RWPE2 (cell line): ENCODE data around the gene CORT.

Source experiments
- ATAC-seq: fragments of 200-7000 bp; cut with Tn5 transposase; 3 replicates; pipeline ENCODE4 v1.9.1; 2021; ENCODE audit warnings: low read depth
- DNase-seq: peaks from one replicate; pipeline ENCODE4 v3.0.0-alpha.2; 2020; ENCODE audit warnings: low spot score
- H3K27ac ChIP-seq: fragments of 450-650 bp; 2 replicates; pipeline ENCODE4 v1.5.1; 2017; ENCODE audit warnings: mild to moderate bottlenecking; ENCODE audit not compliant: poor library complexity, severe bottlenecking
- H3K27me3 ChIP-seq: fragments of 250-450 bp; sonication (Bioruptor Pico); 2 replicates; pipeline ENCODE4 v1.5.1; 2021; ENCODE audit warnings: mild to moderate bottlenecking, moderate library complexity; ENCODE audit not compliant: insufficient read depth, poor library complexity, severe bottlenecking
- H3K36me3 ChIP-seq: fragments of 250-450 bp; sonication (Bioruptor Pico); 2 replicates; pipeline ENCODE4 v1.5.1; 2020; ENCODE audit warnings: low read depth, mild to moderate bottlenecking, moderate library complexity
- H3K4me1 ChIP-seq: fragments of 250-450 bp; sonication (Bioruptor Pico); 2 replicates; pipeline ENCODE4 v1.5.1; 2021; ENCODE audit warnings: mild to moderate bottlenecking, moderate library complexity; ENCODE audit not compliant: insufficient read depth, poor library complexity, severe bottlenecking
- H3K4me3 ChIP-seq: fragments of 250-450 bp; sonication (Bioruptor Pico); 2 replicates; pipeline ENCODE4 v1.5.1; 2021; ENCODE audit warnings: mild to moderate bottlenecking, moderate library complexity; ENCODE audit not compliant: severe bottlenecking
- H3K9me3 ChIP-seq: fragments of 250-450 bp; sonication (Bioruptor Pico); 2 replicates; pipeline ENCODE4 v1.5.1; 2021; ENCODE audit warnings: mild to moderate bottlenecking, moderate library complexity; ENCODE audit not compliant: severe bottlenecking
- TF ChIP-seq, protein P1 (sequence below): fragments of 450-650 bp; IDR thresholded peaks from one replicate; pipeline ENCODE4 v1.5.1; 2017; ENCODE audit warnings: mild to moderate bottlenecking, moderate library complexity; ENCODE audit not compliant: poor library complexity, severe bottlenecking

CORT gene

DNA sequence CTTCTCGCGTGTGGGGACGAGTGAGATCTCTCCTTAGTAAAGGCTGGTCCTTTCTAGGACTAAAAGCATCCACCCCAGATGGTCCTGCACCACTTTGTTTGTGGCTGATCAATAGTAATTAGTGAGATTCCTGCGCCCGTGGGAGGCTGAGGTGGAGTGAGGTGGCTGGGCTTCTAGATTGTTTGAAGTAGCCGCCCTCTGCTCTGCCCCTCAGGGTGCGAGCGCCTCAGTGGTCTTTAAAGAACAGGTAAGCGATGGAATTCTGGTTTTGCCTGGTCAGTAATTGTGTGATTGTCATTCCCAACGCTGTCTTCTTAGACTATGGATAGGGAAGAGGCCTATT lies 45.6 kb downstream of the CORT start:
- no peak for ATAC-seq
- TF ChIP-seq, protein P1, sequence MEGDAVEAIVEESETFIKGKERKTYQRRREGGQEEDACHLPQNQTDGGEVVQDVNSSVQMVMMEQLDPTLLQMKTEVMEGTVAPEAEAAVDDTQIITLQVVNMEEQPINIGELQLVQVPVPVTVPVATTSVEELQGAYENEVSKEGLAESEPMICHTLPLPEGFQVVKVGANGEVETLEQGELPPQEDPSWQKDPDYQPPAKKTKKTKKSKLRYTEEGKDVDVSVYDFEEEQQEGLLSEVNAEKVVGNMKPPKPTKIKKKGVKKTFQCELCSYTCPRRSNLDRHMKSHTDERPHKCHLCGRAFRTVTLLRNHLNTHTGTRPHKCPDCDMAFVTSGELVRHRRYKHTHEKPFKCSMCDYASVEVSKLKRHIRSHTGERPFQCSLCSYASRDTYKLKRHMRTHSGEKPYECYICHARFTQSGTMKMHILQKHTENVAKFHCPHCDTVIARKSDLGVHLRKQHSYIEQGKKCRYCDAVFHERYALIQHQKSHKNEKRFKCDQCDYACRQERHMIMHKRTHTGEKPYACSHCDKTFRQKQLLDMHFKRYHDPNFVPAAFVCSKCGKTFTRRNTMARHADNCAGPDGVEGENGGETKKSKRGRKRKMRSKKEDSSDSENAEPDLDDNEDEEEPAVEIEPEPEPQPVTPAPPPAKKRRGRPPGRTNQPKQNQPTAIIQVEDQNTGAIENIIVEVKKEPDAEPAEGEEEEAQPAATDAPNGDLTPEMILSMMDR = no peak
- Histone ChIP-seq H3K27me3 (no peaks in the 10 kb centered on the region), H3K4me3 (no peak overlapping the region), H3K36me3 (no peaks in the 10 kb centered on the region; the same call in 1 of the 2 replicates), H3K27ac (peak overlapping the region; percentile 72), H3K9me3 (peaks cover 3% of the 10 kb centered on the region), H3K4me1 (peaks cover 17% of the 10 kb centered on the region)
- DNase-seq = no peak

GRCh38 chr1:10495952-10496351 lies 46.1 kb downstream of the CORT start:
- TF ChIP-seq, protein P1 = no peak
- ATAC-seq (peak; percentile 95), DNase-seq (peak; percentile 95)
- Histone ChIP-seq H3K9me3 (peaks cover 3% of the 10 kb centered on the region), H3K27ac (peak overlapping the region; percentile 72), H3K4me3 (no peak overlapping the region), H3K36me3 (no peaks in the 10 kb centered on the region; the same call in 1 of the 2 replicates), H3K27me3 (no peaks in the 10 kb centered on the region), H3K4me1 (peaks cover 17% of the 10 kb centered on the region)

GRCh38 chr1:10497109-10497508 lies 47.3 kb downstream of the CORT start:
- DNase-seq (no peak), ATAC-seq (no peak)
- H3K36me3 ChIP-seq = no peaks in the 10 kb centered on the region; the same call in 1 of the 2 replicates
- H3K9me3 ChIP-seq = peaks cover 2% of the 10 kb centered on the region
- no peaks in the 10 kb centered on the region for H3K27me3 ChIP-seq
- H3K27ac ChIP-seq = peak overlapping the region; percentile 72
- TF ChIP-seq, protein P1 = no peak
- H3K4me1 ChIP-seq = peaks cover 17% of the 10 kb centered on the region
- H3K4me3 ChIP-seq = no peak overlapping the region

- ATAC-seq (no peak), DNase-seq (no peak)
- TF ChIP-seq, protein P1 = no peak
- no peaks in the 10 kb centered on the region for H3K27me3 ChIP-seq
- H3K36me3 ChIP-seq = no peaks in the 10 kb centered on the region; the same call in 1 of the 2 replicates
- H3K9me3 ChIP-seq = no peaks in the 10 kb centered on the region
- no peak overlapping the region for H3K27ac ChIP-seq
- H3K4me3 ChIP-seq = no peak overlapping the region
- peaks cover 17% of the 10 kb centered on the region for H3K4me1 ChIP-seq
Measured at GRCh38 chr1:10498231-10498630, 48.4 kb downstream of the CORT start.
